ENCODE results near the gene SPATS2L.

The SPATS2L gene

DNA sequence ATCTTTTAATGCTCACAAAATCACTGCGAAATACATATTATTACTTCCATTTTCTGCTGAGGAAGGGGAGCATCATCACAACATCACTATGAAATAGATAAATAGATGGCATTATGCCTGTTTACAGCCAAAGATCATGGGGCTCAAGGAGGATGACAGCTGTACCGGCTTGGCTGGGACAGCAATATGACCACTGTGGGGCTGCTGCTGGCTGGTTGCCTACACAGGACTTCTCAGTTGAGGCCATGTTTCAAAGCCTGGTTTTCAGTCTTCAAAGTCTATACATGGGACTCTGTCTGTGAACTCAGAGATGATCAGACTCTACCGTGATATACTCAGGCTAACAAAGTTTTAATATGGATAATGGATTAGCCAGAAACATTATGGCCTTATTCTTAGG lies 58.7 kb downstream of the SPATS2L start:
- TF ChIP-seq, protein P1, sequence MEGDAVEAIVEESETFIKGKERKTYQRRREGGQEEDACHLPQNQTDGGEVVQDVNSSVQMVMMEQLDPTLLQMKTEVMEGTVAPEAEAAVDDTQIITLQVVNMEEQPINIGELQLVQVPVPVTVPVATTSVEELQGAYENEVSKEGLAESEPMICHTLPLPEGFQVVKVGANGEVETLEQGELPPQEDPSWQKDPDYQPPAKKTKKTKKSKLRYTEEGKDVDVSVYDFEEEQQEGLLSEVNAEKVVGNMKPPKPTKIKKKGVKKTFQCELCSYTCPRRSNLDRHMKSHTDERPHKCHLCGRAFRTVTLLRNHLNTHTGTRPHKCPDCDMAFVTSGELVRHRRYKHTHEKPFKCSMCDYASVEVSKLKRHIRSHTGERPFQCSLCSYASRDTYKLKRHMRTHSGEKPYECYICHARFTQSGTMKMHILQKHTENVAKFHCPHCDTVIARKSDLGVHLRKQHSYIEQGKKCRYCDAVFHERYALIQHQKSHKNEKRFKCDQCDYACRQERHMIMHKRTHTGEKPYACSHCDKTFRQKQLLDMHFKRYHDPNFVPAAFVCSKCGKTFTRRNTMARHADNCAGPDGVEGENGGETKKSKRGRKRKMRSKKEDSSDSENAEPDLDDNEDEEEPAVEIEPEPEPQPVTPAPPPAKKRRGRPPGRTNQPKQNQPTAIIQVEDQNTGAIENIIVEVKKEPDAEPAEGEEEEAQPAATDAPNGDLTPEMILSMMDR (IDR thresholded peaks at IDR 0.05; ENCODE audit: extremely low read depth, missing control alignments): no peak
- DNase-seq (ENCODE audit: low spot score): no peak

DNA sequence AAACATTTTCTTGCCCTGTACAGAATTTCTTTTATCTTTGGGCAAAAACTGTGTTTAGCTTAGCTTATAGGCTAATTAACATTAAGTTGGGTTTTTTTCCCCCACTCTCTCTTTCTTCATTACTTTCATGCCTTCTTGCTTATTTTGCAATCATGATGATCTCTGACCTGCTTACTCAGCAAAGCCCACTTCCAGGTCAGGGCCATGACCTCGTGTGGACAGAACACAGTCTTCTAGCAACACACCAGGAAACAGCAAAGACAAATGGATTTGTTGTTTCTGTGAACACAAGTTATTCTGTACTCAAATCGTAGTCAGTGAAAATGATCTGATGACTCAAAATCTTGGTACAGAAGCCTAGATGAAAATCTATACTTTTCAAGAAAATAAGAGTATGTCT lies 60.7 kb downstream of the SPATS2L start:
- DNase-seq (ENCODE audit: low spot score): no peak
- TF ChIP-seq, protein P1 (IDR thresholded peaks at IDR 0.05; ENCODE audit: extremely low read depth, missing control alignments): no peak

DNA sequence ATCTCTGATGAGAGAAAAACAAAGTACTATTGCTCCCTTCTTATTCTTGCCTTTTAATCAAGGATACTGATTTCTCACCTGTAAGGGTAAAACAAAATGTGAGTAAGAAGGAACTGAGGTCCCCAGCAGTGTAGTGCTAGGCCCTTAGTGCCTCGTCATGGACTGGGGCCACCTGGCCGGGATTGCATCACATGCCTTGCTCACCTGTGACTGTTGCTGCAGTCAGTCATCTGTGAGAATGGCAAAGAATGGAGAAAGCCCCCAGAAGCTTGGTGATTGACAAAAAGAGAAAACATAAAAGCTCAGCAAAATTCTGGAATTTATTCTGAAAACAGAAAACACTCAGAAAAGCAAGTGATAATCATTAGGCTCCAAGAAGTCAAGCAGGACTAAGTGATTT lies 63.4 kb downstream of the SPATS2L start:
- TF ChIP-seq, protein P1 (IDR thresholded peaks at IDR 0.05; ENCODE audit: extremely low read depth, missing control alignments): no peak
- no peak for DNase-seq (ENCODE audit: low spot score)

DNA sequence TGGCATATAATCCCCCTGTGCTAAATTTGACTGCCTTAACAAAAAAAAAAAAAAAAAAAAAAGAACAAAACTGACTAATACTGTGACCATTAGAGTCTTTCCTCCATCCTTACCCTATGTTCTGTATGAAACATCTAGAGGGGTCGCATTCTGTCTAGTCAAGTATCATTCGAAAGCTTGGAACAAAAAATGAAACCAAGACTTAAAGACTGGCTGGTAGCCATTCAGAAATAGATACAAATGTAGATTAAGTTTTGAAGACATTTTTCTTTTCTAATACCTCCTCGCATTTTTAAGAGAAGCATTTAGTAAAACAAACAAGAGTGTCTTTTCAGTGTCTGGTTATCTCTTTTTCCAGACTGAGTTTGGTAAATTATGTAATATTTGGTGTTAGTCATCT lies 66.7 kb downstream of the SPATS2L start:
- TF ChIP-seq, protein P1 (IDR thresholded peaks at IDR 0.05; ENCODE audit: extremely low read depth, missing control alignments): no peak
- DNase-seq (ENCODE audit: low spot score): no peak

DNA sequence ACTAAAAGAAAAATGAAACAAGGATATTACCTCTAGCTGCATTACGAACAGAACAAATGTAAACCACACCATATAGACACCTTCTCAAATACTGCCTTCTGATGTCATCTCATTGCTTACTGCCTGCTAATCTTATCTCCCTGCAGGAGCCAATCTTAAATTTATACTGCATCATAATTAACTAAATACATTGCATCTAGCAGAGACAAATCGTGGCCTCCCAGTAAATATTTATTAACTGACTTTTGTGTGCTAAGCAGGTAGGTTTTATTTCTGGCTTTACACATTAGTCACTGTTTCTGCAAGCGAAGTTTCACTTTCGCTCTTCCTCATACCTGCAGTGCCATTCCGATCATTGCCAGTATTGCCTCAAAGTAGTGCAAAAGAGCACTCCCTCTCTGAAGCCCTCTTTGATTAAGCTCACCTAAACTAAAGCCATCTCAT lies 67.5 kb downstream of the SPATS2L start:
- TF ChIP-seq, protein P1 (IDR thresholded peaks at IDR 0.05; ENCODE audit: extremely low read depth, missing control alignments): no peak
- peak; percentile 42 for DNase-seq (ENCODE audit: low spot score)

DNA sequence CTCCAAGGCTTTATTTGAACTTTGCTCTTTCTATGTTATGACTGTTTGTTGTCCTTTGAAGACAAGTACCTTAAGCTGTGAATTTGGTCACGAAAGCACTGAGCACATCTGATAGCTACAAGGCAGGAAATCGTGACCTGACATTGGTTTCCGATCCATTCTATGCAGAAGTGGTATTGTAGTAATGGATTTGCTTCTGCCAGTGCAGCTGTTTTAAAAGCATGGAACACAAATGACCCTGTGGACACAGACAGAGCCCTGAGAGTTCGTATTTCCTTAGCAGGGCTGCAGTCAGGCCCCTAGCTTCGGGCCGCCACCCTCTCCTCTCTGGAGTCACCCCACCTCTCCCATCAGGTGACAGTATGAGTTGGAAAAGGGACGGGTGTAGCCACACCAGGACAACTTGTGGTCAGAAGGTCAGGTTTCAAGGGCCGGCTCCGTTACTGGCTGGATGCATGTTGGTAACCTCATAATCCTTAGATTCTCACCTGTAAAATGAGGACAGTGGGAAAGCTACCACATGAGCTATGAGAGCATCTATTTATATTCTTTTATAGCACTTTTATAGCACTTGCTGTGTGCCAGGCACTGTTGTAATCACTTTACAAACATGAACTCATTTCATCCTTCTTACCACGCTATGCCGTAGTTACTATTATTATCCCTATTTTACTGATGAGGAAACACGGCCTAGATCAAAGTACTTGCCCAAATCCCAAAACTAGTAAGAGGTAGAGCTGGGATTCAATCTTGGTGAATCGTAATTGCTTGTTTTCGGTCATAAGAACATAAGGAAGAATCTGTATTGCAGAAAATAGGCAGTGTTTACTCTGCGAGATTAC lies 70.2 kb downstream of the SPATS2L start:
- TF ChIP-seq, protein P1 (IDR thresholded peaks at IDR 0.05; ENCODE audit: extremely low read depth, missing control alignments): no peak

More for the DNA sequence above, 70.2 kb downstream of the SPATS2L start:
- no peak for DNase-seq (ENCODE audit: low spot score)
